ENCODE results near the gene EIF5AL1. TPM values are rescaled to one million over a fixed set of nuclear protein-coding genes. Genes with fewer than 3 reads are reported as not detected.

Gene EIF5AL1
- total and polyA plus RNA-seq, 2 of the 8 experiments (the other 6 are each of a cell fraction or from before 2014, with no cell fraction given), result 1.7 to 2.2 TPM

DNA sequence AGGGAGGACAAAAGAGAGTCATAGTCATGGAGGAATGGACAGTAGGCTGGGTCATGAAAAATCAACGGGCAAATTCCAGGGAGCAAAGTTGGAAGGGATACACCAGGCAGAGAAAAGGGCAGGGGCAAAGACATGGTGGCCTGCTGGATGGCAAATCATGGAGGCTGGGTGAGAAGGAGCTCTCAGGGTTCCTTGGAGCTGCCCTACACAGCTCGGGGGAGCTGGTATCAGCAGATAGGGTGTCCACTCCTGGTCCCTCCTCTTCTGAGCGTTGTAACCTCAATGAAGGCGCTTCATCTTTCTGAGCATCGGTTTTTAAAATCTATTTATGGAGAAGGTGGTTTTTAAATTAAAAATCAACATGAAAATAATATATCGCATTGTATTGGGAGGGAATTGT lies 27.9 kb upstream of the EIF5AL1 start:
- Histone ChIP-seq H2BK12ac (ENCODE audit: low read depth, low read length) (no peak overlapping the region), H3K4ac (replicated peaks; ENCODE audit: insufficient read length, low read depth, low read length) (no peak overlapping the region), H2BK120ac (replicated peaks; ENCODE audit: low read depth, low read length) (no peak overlapping the region), H3K18ac (ENCODE audit: extremely low read depth, low read length) (no peak overlapping the region), H3K79me1 (ENCODE audit: low read depth, low read length) (no peaks in the 10 kb centered on the region), H2AK5ac (ENCODE audit: low read depth, low read length) (no peak overlapping the region), H3K23ac (ENCODE audit: insufficient read length) (no peak overlapping the region), H2BK15ac (ENCODE audit: low read length) (no peak overlapping the region), H3K23me2 (ENCODE audit: low read depth, low read length) (no peaks in the 10 kb centered on the region; the same call in 1 of the 2 replicates), H3K14ac (ENCODE audit: insufficient read length) (no peak overlapping the region), H3K4me3 (ENCODE audit: extremely low read depth in 1 of 4, insufficient read depth in 2 of 4, low read depth in 3 of 4, low read length in 4 of 4) (no peak overlapping the region), H3K56ac (replicated peaks; ENCODE audit: insufficient read length, low read depth, low read length) (no peak overlapping the region), H3K36me3 (ENCODE audit: control insufficient read depth in 2 of 4, insufficient read depth in 4 of 4, low read length in 3 of 4) (no peaks in the 10 kb centered on the region), H2BK20ac (ENCODE audit: low read length) (no peak overlapping the region), H4K91ac (replicated peaks; ENCODE audit: insufficient read length, low read length) (no peak overlapping the region), H3K4me2 (ENCODE audit: insufficient read depth in 1 of 2, low read depth in 2 of 2, low read length in 2 of 2) (no peak overlapping the region), H4K5ac (ENCODE audit: insufficient read length, low read depth, low read length) (no peak overlapping the region), H3K79me2 (ENCODE audit: control insufficient read depth in 1 of 2, insufficient read depth in 2 of 2, low read length in 2 of 2) (no peaks in the 10 kb centered on the region), H3K9ac (replicated peaks in 1 of 4; ENCODE audit: extremely low read depth in 1 of 4, low read depth in 3 of 4, low read length in 3 of 4) (no peak overlapping the region), H3K9me3 (ENCODE audit: insufficient read depth in 2 of 2, low read depth in 1 of 2, low read length in 1 of 2) (no peaks in the 10 kb centered on the region; a peak in 1 of 4 replicates), H2AFZ (ENCODE audit: low read length) (no peak overlapping the region), H3K27me3 (replicated peaks in 1 of 4; ENCODE audit: control insufficient read depth in 3 of 4, extremely low read depth in 1 of 4, insufficient read depth in 3 of 4, low read length in 3 of 4) (peaks cover 0 to 6% (median 0%) of the 10 kb centered on the region in 4 experiments; a peak in 2 of 7 replicates), H3K27ac (ENCODE audit: low read depth, low read length) (no peak overlapping the region), H4K8ac (ENCODE audit: extremely low read depth, insufficient read depth, low read length) (no peak overlapping the region), H3K4me1 (replicated peaks in 1 of 4; ENCODE audit: control insufficient read depth in 3 of 4, insufficient read depth in 4 of 4, low read length in 3 of 4) (0 out of 7 replicates have a peak, but pooled peaks cover 0 to 3% (median 0%) of the 10 kb centered on the region in 4 experiments), H2BK5ac (ENCODE audit: low read depth, low read length) (no peak overlapping the region), H4K20me1 (replicated peaks in 1 of 2; ENCODE audit: control insufficient read depth in 1 of 2, insufficient read depth in 2 of 2, low read length in 2 of 2) (no peaks in the 10 kb centered on the region)
- POLR2A ChIA-PET (ENCODE audit: partially characterized antibody), result interaction anchor here (0.6 kb wide), 1 partner anchor 192 kb away, joined by 3 read pairs; no protein-coding TSS in a partner anchor
- CTCF ChIA-PET (ENCODE audit: partially characterized antibody), result interaction anchor here (0.6 to 10.0 kb wide), 8 partner anchors 11 to 119 kb away, joined by 3 to 101 read pairs (median 6); no protein-coding TSS in a partner anchor
- WGBS, 2 experiments (ENCODE audit: extremely low coverage in 1 of 2, insufficient coverage in 1 of 2, insufficient read length in 1 of 2, insufficient replicate concordance in 2 of 2, low coverage in 1 of 2, low lambda C conversion rate in 2 of 2, missing lambda C conversion rate in 1 of 2), result 89% methylated on average over 6 of the region's 6 CpGs; no CpG with 5 or more reads in 1 of the 2 experiments
- FAIRE-seq, result no peak
- DNase-seq (ENCODE audit: low read depth in 1 of 2, low spot score in 2 of 2), result no peak
- TF ChIP-seq TEAD4 (IDR thresholded peaks at IDR 0.05; ENCODE audit: low read depth, low read length) (no peak), JUND (IDR thresholded peaks at IDR 0.05; ENCODE audit: low read length) (no peak), EZH2 (IDR thresholded peaks at IDR 0.05; ENCODE audit: low read depth, low read length, severe bottlenecking) (no peak)
